Pancreas (tissue), 10 donors: ENCODE data around the gene FYB1. TPM values are rescaled to one million over a fixed set of nuclear protein-coding genes. Genes with fewer than 3 reads are reported as not detected.

ENCODE experiments used
- ATAC-seq, 4 donors: fragments of 200-7000 bp; cut with Tn5 transposase; one replicate each; pipeline versions ENCODE4 v1.8.0 to v1.9.1; 2020; ENCODE audit warnings: mild to moderate bottlenecking in 4 of 4, moderate library complexity in 4 of 4
- DNase-seq, 6 donors: peaks; one replicate each; pipeline ENCODE4 v3.0.0-alpha.2; 2020
- FAIRE-seq: peaks from 2 replicates; lab custom pipeline; 2012; peaks lifted over from hg19 to GRCh38; lab: Jason Lieb, UNC
- H3K27ac ChIP-seq, 4 donors: fragments of 200-600 bp; sonication (generic); 1 replicate in 3 of 4; 2 replicates in 1 of 4; pipeline versions ENCODE4 v1.5.0 to v1.8.0; 2020
- H3K27me3 ChIP-seq, 4 donors: fragments of 200-600 bp; one replicate each; pipeline ENCODE4 v1.8.0; 2021
- H3K36me3 ChIP-seq, 3 donors: fragments of 200-600 bp; sonication (generic) in 1 of 3; one replicate each; pipeline versions ENCODE4 v1.5.0 to v1.8.0; 2020 to 2021
- H3K4me1 ChIP-seq, 3 donors: fragments of 200-600 bp; one replicate each; pipeline ENCODE4 v1.8.0; 2021
- H3K4me3 ChIP-seq, 4 donors: fragments of 200-600 bp; sonication (generic) in 2 of 4; one replicate each; pipeline versions ENCODE4 v1.5.0 to v1.8.0; 2020 to 2021
- H3K9me3 ChIP-seq, 4 donors: fragments of 200-600 bp; one replicate each; pipeline ENCODE4 v1.8.0; 2021
- WGBS, 2 donors: extraction: QIAGEN DNeasy Blood & Tissue Kit; methylation state at CpG; one replicate each; pipeline ENCODE4 v1.1.7; 2013; 5-methylcytosine and 5-hydroxymethylcytosine counted together
- intact Hi-C, 3 donors: fragments of 100-400 bp; cut with DNase I; formaldehyde crosslinking; loops; one replicate each; pipeline versions ENCODE4 v1.11.1 to v1.14.2; 2022
- polyA plus RNA-seq, 2 donors: library from polyadenylated mRNA; stranded (reverse); fragments of 200-250 nt; gene quantifications; one replicate each; pipeline ENCODE4 v1.2.3, GENCODE V29; 2013
- total RNA-seq, 6 donors: library from RNA; stranded (reverse); fragmentation: NEBNext Ultra II Directional in 4 of 6; extraction: Animal tissue kit (Norgen Biotek cat#: 25700) in 4 of 6; gene quantifications; one replicate each; pipeline versions ENCODE4 v1.2.1 to v1.2.4, GENCODE V29; 2021 to 2023
- TF ChIP-seq, protein P1 (sequence below), 4 donors: fragments of 200-600 bp; sonication (generic) in 3 of 4; IDR thresholded peaks; one replicate each; pipeline versions ENCODE4 v1.5.0 to v1.8.0; 2021; ENCODE audit warnings: antibody characterized with exemption in 4 of 4
- donor health status: healthy with polysubstance abuse.
- donor health status: DM: no; HTN: no; CAD: no; lungs with moderate emphysema.
- donor health status: DM: no; HTN: no; CAD: no.
- donor health status: control.
- donor health status: control.
- donor health status: Bipolar disorder and iron deficiency.
- donor health status: DM: yes; HTN: yes; CAD: no.
- donor health status: DM: no; HTN: no; CAD: no.
- donor health status: DM: no; HTN: no; CAD: no.
- donor health status: DM: yes; HTN: yes; CAD: no.

Gene FYB1
- total and polyA plus RNA-seq, 8 donors: 0.49 to 16.9 (median 1.6) TPM

- DNase-seq: no peak
- peaks cover 0 to 8% (median 3%) of the 10 kb centered on the region in 4 donors for H3K27me3 ChIP-seq
- H3K27ac ChIP-seq: no peak overlapping the region
- no peaks in the 10 kb centered on the region for H3K4me1 ChIP-seq
- intact Hi-C loops: no loop called here
- no peaks in the 10 kb centered on the region for H3K36me3 ChIP-seq
- FAIRE-seq: no peak
- no peaks in the 10 kb centered on the region for H3K9me3 ChIP-seq
- 66 to 85% methylated on average over 2 of the region's 2 CpGs for WGBS, 2 donors
- no peak overlapping the region for H3K4me3 ChIP-seq
- no peak for ATAC-seq
- TF ChIP-seq, protein P1, sequence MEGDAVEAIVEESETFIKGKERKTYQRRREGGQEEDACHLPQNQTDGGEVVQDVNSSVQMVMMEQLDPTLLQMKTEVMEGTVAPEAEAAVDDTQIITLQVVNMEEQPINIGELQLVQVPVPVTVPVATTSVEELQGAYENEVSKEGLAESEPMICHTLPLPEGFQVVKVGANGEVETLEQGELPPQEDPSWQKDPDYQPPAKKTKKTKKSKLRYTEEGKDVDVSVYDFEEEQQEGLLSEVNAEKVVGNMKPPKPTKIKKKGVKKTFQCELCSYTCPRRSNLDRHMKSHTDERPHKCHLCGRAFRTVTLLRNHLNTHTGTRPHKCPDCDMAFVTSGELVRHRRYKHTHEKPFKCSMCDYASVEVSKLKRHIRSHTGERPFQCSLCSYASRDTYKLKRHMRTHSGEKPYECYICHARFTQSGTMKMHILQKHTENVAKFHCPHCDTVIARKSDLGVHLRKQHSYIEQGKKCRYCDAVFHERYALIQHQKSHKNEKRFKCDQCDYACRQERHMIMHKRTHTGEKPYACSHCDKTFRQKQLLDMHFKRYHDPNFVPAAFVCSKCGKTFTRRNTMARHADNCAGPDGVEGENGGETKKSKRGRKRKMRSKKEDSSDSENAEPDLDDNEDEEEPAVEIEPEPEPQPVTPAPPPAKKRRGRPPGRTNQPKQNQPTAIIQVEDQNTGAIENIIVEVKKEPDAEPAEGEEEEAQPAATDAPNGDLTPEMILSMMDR (IDR thresholded peaks at IDR 0.05): no peak
Measured at GRCh38 chr5:39117401-39117800, 102.0 kb downstream of the FYB1 start.

DNA sequence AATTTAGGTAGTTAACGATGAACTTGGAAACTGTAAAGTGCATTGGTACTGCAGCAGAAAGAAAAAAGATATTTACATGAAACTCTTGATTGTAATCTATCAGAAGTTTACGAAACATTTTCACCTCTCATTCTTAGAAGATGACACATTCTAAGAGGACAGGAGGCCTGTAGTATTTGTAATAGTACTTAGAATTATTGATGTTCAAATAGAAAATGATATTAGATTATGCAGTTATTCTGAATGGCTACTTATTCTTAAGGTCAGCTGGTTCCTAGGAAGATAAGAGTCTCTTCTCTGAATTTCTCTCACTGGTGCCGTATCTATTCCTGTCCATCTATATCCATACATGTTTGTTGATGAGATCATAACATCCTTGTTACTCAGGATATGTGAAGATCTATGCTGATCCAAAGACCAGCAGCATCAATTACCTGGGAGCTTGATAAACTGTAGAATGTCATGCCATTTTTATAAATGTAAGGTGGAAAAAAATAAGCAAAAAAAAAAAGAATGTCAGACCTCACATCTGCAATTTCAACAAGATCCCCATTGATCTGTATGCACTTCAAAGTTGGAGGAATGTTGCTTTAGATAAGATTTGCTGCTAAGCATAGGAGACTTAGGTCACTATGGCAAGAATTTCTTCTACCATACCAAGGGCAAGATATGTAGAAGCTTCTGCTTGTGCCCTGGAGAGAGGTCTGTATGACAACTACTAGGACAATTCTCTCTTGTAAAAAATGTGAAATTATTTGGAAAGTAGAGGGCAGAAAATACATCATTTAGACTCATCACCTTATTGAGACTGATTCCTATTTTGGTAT, 102.8 kb downstream of the FYB1 start:
- no peak for ATAC-seq
- peaks cover 0 to 8% (median 3%) of the 10 kb centered on the region in 4 donors for H3K27me3 ChIP-seq

GRCh38 chr5:39115644-39116343, 103.6 kb downstream of the FYB1 start:
- TF ChIP-seq, protein P1 (IDR thresholded peaks at IDR 0.05): no peak
- Histone ChIP-seq H3K4me3 (no peak overlapping the region), H3K9me3 (no peaks in the 10 kb centered on the region), H3K4me1 (no peaks in the 10 kb centered on the region), H3K27me3 (peaks cover 0 to 5% (median 1%) of the 10 kb centered on the region in 4 donors), H3K36me3 (no peaks in the 10 kb centered on the region), H3K27ac (no peak overlapping the region)
- intact Hi-C loops: no loop called here
- no peak for FAIRE-seq
- 56 to 70% methylated on average over 5 of the region's 5 CpGs for WGBS, 2 donors
- ATAC-seq: no peak
- no peak for DNase-seq

More for the DNA sequence above, 102.8 kb downstream of the FYB1 start:
- WGBS, 2 donors: 76 to 87% methylated on average over 3 of the region's 3 CpGs
- H3K9me3 ChIP-seq: no peaks in the 10 kb centered on the region
- no peaks in the 10 kb centered on the region for H3K36me3 ChIP-seq
- no peak overlapping the region for H3K27ac ChIP-seq
- intact Hi-C loops: no loop called here
- DNase-seq (no peak), FAIRE-seq (no peak)
- H3K4me1 ChIP-seq: no peaks in the 10 kb centered on the region
- H3K4me3 ChIP-seq: no peak overlapping the region
- TF ChIP-seq, protein P1 (IDR thresholded peaks at IDR 0.05): no peak

DNA sequence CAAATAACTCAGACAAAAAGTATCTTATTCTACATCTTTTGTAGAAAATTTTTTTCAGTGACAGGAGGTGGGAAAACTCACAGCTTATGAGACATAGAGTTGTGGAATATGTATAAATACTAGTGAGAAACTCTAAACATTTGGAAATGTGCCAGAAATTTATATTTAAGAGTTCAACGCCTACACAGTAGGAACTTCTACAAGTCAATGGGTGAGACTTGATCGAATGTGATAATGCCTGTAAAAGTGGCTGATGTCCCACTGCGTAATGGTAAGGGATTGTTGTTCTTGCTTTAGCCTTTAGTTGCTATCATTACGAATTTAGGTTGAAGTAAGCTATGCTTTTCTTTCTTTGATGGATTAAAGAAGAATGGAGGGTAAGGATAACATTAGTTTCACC, 105.2 kb downstream of the FYB1 start:
- intact Hi-C loops: no loop called here
- Histone ChIP-seq H3K9me3 (no peaks in the 10 kb centered on the region), H3K4me1 (no peaks in the 10 kb centered on the region), H3K4me3 (no peak overlapping the region), H3K27ac (no peak overlapping the region), H3K36me3 (no peaks in the 10 kb centered on the region), H3K27me3 (no peaks in the 10 kb centered on the region)
- TF ChIP-seq, protein P1 (IDR thresholded peaks at IDR 0.05): no peak
- FAIRE-seq: no peak
- DNase-seq: no peak
- no peak for ATAC-seq
- 73 to 84% methylated on average over 4 of the region's 4 CpGs for WGBS, 2 donors
